NCI-H460 (cell line): ENCODE data around the gene NOC4L. TPM values are rescaled to one million over a fixed set of nuclear protein-coding genes. Genes with fewer than 3 reads are reported as not detected.
A peak's percentile ranks its signal among the peaks of the same experiment; 100 is the strongest.

Experiments
- DNase-seq: peaks from one replicate; pipeline ENCODE4 v3.0.0-alpha.2; 2016; ENCODE audit warnings: low read depth; ENCODE audit errors: extremely low read depth
- total RNA-seq: library from RNA; depleted of rRNA; stranded (reverse); fragments of >200 nt; shearing (Covaris generic); gene quantifications from 2 replicates; pipeline ENCODE4 v1.2.3, GENCODE V29; 2014

Gene NOC4L
- total RNA-seq, 1 experiment from 2014 or later: 26.4 TPM

DNA sequence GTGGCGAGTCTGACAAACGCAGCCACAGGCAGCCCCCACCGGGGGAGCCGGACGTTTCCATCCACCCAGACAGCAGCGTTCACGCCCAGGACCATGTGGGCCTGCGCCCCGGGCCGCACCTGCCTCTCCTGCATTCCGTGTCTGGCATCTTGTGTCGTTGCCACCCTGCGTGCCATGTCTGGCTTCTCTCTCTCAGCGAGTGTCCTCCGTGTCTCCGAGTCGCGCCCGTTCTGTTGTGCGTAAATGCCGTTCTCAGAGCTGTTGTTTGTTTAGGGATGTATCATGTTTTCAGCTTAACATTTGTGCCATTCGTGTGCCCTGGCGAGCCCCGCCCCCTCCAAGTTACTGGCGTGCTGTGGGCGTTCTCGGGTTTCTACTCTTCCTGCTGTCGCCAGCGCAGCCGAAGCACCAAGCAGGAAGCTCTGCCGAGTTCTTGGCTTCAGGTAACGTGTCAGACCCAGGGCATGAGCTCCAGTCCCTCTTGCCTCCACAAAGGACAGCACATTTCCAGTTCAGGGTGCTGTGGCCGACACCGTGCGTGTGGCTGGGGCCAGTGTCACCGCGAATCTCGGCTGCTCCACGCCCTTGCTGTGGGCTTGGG is 34.6 kb downstream of the NOC4L start:
- no peak for DNase-seq

DNA sequence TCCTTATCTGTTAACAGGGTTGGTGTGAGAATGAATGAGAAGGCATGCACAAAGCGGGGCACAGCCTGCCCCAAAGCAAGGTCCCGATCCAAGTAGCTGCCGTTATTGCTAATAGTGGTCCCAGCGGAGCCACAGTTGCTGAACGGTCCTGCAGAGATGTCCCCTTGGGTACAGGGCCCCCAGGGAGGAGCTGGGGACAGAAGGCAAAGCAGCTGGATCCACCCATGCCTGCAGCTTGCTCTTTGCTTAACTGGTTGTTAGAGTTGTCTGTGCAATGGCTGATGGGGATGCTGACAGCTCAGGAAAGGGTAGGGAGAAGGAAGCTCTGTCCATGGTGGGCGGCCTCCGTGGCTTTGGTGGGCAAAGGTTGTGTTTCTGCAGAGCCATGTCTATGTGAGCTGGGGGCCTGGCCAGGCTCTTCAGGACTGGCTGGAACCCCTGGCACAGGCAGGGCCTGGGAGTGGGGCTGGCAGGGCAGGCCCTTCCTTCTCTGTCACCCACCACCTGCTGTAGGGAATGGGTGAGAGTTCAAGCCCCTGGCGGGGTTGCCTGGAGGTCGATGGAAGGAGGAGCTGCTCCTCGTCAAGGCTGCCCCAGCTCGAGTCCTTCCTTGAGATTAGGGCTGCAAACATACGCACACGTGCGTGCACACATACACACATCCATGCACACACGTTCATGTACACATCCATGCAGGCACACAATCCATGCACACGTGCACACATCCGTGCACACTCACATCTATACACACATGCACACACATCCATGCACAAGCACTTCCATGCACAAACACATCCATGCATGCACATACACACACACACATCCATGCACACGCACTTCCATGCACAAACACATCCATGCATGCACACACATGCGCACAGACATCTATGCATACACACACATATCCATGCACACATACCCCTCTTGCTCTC is 35.4 kb downstream of the NOC4L start:
- DNase-seq: no peak

DNA sequence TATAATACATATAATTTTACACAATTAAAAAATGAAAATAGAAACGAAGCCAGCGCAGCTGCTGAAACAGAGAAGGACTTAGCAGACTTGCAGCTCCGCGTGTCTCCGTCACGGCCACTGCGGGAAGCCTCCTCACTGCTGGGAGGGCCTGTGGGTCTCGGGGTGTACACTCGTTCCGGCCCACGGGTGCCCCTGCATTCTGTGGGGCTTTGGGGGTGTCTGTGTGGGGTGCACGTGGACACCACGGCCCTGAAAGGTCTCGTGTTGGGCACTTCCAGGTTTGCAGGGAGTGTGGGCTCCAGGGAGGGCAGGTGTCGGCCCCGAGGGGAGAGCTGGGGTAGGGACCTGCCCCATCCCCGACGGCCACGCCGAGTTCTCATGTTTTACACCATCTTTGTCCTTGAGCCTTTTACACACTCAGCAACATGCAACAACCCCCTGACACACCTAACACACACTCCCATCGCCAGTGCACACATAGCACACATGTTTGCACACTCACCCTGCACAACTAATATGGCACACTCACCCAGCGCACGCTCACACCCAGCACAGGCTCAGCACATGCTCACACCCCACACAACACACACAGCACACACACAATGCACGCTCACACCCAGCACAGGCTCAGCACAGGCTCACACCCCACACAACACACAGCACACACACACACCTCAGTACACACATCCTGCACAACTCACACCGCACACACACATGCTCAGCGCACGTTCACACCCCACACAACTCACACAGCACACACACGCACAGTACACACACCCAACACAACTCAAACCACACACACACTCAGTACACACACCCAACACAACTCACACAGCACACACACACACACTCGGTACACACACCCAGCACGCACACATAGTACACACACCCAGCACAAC is 36.6 kb downstream of the NOC4L start:
- no peak for DNase-seq

DNA sequence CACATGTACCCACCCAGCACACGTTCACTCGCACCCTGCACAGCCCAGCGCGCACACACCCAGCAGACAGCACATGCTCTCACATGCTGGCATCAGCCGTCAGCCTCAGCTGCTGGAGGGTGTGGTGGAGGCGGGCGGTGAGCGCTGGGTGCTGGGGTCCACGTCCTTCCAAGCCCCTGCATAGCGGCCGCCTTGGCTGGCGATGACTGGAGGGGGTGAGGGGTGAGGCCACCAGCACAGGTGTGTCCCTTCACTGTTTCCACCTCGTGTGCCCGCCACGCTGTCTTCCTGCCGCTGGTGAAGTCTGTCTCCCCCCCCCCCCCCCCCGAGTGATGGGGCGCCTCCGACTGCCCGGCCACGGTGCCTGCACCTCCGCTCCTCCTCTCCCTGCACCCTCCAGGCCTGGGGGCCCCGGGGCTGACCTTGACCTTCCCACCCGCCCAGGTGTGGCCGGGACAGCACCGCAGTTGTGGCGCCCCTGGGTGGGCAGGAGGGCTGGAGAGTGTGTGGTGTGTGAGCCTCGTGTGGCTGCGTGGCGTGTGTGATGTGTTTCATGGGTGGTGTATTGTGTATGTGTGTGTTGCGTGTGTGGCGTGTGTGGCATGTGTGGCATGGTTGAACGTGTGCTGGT is 37.4 kb downstream of the NOC4L start:
- no peak for DNase-seq

DNA sequence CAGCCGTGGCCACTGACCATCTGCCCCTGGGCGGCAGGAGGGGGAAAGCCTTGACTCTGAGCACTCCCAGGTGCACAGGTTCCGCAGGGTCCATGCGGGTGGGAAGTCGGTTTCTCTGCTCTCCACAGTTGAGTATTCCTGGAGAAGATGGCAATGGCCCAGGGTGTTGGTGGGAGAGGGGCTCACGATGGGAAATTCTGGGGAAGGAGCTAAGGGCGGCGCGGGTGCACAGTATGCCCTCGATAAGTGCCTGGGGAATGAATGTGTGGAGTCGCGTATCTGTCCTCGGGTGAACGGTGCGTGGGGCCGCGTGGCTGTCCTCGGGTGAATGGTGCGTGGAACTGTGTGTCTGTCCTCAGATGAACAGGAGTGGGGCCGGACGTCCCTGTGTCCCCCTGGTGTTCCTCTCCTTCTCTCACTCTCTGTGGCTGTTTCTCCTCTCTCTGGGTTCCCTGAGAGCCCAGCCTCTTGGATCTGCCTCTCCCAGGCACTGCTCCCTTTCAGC is 38.0 kb downstream of the NOC4L start:
- DNase-seq: no peak

DNA sequence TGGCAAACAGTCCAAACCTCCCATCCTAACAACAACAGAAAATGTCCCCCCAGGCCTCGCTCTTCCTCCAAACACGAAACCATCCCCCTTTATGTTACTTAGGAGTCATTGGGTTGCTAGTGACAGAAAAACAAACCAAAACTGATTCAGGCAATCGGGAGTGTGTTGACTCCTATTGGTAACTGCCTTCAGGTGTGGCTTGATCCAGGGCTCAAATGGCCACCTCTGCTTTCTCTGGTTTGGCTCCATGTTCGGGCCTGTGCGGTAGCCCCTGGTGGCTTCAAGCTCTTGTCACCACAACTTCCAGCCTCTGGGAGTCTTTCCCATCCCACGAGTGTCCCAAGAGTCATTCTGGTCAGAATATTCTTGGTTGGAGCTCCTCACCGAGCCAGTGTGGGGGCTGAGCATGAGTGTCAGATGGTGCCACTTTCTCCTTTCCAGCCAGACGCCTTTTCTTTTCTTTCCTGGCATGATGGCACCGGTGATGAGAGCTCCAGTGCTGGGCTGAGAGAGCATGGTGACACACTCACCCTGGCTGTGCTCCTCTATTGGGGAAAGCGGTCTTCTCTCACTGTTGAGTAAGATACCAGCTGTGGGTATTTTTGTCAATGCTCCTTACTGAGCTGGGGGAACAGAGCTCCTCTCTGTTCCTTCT is 38.6 kb downstream of the NOC4L start:
- DNase-seq: no peak

DNA sequence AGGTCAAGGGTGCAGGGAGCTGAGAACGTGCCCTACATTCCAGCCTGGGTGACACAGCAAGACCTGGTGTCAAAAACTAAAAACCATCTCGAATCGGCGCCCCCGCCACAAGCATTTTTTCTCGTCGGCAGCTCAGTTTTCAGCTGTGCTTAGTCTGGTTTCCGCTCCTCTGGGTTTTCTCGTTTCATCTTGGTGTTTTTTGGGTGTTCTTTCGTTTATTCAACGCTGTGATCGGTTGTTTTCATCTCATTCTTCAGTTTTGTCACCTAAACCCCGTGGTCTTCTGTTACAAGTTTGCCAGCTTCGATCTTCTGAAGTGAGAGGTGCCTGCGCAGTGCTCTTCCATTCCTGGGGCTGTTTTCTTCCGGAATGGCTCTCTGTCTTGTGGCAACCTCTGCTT is 41.4 kb downstream of the NOC4L start:
- DNase-seq: no peak

DNA sequence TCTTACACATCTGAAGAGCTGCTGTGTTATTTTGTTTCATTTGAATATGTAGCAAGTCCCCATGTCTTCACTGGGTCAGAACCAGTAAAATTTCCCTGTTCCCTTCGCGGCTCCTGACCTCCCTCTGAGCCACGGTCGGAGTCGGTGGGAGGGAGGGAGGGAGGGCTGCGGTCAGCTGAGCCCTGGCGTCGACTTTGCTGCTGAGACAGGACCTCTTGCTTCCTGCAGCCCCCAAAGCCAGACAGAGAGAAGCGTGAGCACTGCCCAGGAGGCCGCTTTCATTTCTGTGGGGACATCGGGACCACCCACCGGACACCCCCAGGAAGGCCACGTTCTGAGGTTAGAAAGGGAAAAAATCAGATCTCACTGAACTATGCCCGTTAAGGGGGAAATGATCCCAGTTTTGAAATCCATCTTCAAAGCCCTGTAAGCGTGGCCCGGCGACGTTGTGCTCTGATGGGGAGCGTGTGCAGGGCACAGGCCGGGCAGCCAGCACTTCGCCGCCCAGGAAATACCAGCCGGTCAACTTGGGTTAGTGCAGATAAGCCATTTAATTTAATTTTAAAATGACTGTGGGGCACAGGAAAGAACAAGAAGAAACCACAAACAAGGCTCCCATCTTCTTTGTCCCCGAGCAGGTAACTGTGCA is 42.1 kb downstream of the NOC4L start:
- no peak for DNase-seq

DNA sequence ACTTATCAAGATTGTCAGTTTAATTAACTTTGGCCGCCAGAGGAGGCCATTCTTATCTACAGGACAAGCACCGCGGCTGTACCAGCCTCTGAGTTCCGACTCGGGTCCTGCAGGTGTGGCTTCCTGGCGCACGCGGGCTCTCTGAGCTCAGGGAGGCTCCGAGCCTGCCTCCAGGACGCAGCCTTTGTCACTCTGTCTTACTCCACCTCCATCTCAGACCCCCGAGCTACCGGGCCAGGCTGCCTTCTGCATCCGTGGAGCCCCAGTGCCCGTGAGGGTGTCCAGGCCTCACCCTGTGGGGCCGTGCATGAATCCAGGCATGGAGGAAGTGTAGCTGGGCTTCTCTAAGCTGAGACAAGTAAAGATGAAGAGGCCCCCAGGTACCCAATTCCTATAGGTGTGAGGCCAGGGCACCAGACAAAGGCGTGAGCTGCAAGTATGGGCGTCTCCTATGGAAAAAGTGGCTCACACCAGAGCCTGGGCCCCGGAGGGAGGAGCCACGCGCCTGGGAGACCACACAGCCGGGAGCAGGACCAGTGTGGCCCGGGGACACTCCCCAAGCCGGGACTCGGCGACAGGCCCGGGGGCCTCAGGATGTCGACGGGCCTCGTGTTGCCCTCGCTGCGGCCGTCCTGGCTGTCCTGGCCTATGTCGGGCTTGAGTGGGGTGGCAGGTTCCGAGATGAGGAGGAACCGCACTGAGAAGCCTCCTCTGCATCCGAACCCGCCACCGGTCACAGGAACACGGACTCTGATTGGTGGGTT is 42.8 kb downstream of the NOC4L start:
- no peak for DNase-seq

DNA sequence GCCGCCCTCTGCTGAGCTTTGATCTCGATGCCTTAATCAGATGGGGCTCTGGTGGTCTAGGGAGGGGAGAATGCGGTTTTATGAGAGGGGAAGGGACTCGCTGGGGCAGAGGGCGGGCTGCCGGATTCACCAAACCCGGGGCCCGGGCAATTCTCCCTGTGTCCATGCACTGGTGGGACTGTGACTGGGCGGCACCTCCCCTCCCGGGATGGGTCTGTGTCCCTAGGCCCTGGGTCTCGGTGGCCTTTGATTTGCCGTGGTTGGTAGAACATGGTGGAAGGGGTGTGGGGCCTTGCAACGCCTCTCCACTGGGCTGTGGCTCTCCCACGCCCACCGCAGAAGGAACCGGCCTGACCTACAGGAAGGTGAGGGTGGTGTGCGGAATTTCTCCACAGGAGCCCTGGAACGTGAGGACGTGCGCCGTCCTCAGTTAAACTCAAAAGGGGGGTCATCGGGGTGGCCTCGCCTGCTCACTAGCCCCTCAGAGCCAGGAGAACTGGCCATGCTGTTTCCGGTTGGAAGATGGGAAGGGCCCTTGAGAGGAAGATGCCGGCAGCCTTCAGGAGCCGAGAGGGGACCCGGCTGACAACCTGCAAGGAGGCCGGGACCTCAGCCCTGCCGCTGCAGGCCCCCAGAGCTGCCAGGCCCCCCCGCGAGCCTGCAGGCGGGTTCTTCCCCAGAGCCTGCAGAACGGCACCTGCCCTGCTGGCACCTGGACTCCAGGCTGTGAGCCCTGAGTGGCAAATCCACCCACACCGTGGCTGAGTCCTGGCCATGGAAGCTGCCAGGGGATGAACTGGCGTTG is 43.6 kb downstream of the NOC4L start:
- no peak for DNase-seq

DNA sequence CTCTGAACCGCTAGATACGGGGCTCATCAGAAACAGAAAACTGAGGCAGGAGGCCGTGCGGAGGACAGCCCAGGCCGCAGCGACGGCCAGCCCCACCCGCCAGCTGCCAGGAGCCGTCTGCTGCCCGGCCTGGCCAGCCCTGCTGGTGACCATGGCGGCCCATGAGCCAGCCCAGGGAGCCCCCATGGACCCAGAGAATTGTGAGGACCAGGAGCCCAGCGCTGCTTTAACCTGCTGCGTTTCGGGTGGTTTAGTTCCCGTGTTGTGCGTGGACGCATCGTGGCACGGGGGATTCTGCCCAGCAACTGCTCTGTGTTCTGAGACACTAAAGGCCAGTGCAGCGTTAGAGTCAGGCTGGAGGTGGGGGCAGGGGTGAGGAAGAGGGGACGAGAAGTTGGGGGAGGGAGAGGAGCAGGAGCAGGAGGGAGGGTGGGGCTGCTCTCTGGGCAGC is 44.2 kb downstream of the NOC4L start:
- no peak for DNase-seq

DNA sequence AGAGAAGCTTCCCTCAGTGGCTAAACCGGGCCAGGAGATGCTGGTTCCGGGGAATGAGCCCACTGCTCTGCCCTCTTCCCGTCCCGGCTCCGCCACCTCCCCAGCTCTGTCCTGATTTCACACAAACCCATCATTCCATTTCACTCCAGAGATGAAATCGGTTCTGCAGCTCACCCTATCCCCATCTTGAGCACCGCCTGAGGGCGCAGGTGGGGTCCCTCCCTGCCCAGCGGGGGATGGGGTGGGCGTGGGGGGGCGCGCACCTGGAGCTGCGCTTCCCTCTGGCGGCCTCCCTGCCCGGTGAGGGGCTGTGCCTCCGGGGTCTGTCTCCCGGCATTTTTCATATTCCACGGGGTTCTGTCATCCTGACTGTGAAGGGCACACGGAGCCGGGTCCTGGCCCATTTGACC is 44.7 kb downstream of the NOC4L start:
- DNase-seq: no peak

DNA sequence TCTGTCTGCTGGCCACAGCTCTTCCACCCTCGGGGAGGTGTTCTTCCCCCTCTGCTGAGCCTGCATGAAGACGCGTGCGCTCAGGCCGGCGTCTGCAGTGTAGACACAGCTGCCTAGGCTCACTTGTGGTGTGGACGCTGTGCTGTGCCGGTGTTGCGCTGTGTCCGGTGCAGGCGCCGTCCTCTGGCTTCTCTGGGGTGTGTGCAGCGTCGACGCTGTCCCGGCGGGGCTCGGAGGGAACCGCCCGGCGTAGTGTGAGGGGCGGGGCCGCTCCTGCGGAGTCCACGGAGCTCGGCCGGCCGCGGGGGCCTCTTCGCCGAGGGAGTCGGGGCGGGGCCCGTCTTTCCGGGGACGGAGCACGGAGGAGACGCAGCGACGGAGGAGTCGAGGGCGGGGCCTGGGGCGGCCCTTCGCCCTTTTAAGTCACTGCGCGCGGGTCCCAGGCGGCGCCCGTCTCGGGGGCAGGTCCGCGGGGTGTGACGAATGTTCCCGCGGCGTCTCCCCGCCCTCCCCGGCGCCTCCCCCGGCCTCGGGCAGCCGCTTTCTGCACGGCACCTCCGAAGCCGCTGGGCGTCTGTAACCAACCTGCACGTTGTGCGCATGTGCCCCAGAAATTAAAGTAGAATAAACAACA is 45.2 kb downstream of the NOC4L start:
- DNase-seq: peak; percentile 89

DNA sequence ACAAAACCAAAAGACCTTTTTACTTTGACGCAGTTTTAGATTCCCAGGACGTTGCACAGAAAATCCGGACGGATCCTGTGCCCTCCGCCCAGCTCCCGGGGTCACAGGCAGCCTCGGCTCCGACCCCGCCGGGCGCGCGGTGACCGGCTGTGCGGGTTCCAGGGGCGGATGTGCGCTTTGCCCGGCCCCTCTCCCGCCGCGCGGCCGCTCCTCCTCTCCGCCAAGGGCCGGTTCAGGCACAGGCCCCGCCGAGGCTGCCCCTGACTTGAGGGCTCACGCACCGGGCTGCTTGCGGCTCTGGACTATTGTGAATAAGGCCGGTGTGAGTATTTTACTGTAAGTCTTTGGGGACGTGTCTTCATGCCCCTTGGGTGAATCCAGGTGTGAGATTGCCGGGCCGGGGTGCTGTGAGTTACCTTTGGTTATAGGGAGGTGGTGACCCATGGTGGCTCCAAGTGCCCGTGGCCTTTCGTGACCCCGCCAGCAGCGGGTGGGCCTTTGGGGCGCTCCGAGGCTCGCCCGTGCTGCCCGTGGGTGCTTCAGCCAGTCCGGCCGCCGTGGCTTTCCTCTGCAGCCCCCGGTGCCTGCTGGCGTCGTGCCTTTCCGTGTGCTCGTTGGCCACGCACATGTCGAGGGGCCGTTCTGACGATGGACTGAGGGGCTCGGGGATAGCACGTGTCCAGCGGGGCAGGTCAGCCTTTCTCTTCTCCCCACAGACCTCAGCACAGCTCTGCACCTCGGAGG is 45.9 kb downstream of the NOC4L start:
- DNase-seq: no peak

DNA sequence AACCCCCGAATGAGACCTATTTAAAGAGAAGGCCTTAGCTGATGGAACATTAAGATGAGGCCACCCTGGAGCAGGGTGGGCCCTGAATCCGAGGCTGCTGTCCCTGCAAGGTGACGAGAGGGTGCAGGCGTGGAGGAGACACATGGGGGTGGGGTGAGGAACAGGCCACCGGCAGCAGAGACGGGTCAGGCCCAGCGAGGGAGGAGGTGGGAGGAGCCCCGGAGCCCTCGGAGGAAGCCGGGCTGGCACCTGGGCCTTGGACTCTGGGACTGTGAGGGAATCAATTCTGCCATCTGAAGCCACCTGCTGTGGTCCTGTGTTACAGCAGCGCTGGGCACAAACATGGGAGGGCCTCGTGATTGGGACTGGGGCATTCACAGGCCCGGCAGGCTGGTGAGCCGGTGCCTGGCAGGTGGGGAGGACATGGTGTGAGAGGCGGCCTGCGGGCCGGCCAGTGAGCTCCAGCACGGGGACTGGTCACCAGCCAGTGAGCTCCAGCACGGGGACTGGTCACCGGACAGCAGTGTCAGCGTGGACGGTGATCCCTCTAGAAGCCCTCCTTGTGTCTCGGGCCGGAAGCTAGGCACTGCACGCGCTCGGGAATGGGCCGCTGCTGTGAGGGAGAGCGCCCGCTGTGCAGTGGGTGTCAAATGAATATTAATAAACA is 46.7 kb downstream of the NOC4L start:
- DNase-seq: no peak
